Liver (tissue), 9 donors: ENCODE measurements around the gene SMIM1. TPM values are rescaled to one million over a fixed set of nuclear protein-coding genes. Genes with fewer than 3 reads are reported as not detected.
A peak's percentile ranks its signal among the peaks of the same experiment; 100 is the strongest.

Experiments used
- DNase-seq: peaks from one replicate; pipeline ENCODE4 v3.0.0-alpha.2; 2017; ENCODE audit warnings: low spot score
- H3K27ac ChIP-seq, 2 donors: one replicate each; pipeline ENCODE4 v1.7.0; 2013; ENCODE audit warnings: inconsistent platforms in 2 of 2, low read length in 2 of 2, control low read depth in 1 of 2, low read depth in 1 of 2, mild to moderate bottlenecking in 1 of 2
- H3K27me3 ChIP-seq, 4 donors: one replicate each; pipeline versions ENCODE4 v1.6.1 to v1.7.0; 2013; ENCODE audit warnings: low read length in 3 of 4, inconsistent platforms in 1 of 4, mild to moderate bottlenecking in 1 of 4, moderate library complexity in 1 of 4; ENCODE audit not compliant: control insufficient read depth in 4 of 4, insufficient read depth in 4 of 4
- H3K36me3 ChIP-seq, 4 donors: one replicate each; pipeline versions ENCODE4 v1.6.1 to v1.7.0; 2013; ENCODE audit warnings: low read length in 3 of 4, mild to moderate bottlenecking in 3 of 4, low read depth in 1 of 4, moderate library complexity in 1 of 4; ENCODE audit not compliant: control insufficient read depth in 4 of 4, insufficient read depth in 3 of 4
- H3K4me1 ChIP-seq, 4 donors: one replicate each; pipeline versions ENCODE4 v1.6.1 to v1.7.0; 2013; ENCODE audit warnings: low read length in 3 of 4, mild to moderate bottlenecking in 3 of 4, moderate library complexity in 1 of 4; ENCODE audit not compliant: control insufficient read depth in 4 of 4, insufficient read depth in 4 of 4
- H3K4me3 ChIP-seq, 3 donors: one replicate each; pipeline versions ENCODE4 v1.6.1 to v1.7.0; 2013; ENCODE audit warnings: low read length in 3 of 3, control low read depth in 1 of 3, low read depth in 1 of 3, mild to moderate bottlenecking in 1 of 3
- H3K9ac ChIP-seq, 2 donors: one replicate each; pipeline ENCODE4 v1.7.0; 2013; ENCODE audit warnings: low read length in 2 of 2, mild to moderate bottlenecking in 2 of 2, moderate library complexity in 2 of 2, control low read depth in 1 of 2, low read depth in 1 of 2
- H3K9me3 ChIP-seq, 4 donors: one replicate each; pipeline versions ENCODE4 v1.6.1 to v1.7.0; 2013; ENCODE audit warnings: low read length in 3 of 4; ENCODE audit not compliant: control insufficient read depth in 4 of 4
- ATF3 ChIP-seq: IDR thresholded peaks from 2 replicates; pipeline ENCODE4 v1.6.1; 2016; ENCODE audit warnings: antibody characterized with exemption
- EGR1 ChIP-seq, 2 donors: IDR thresholded peaks; 2 replicates each; pipeline ENCODE4 v1.6.1; 2016 to 2018; ENCODE audit warnings: antibody characterized with exemption in 2 of 2, low read depth in 2 of 2
- FOXA1 ChIP-seq: IDR thresholded peaks from 2 replicates; pipeline ENCODE4 v1.6.1; 2016; ENCODE audit warnings: antibody characterized with exemption
- FOXA2 ChIP-seq: IDR thresholded peaks from 2 replicates; pipeline ENCODE4 v1.6.1; 2016; ENCODE audit warnings: antibody characterized with exemption
- GABPA ChIP-seq, 2 donors: IDR thresholded peaks in 1 of 2; conservative IDR thresholded peaks in 1 of 2; 2 replicates each; pipeline ENCODE4 v1.6.1; 2016; ENCODE audit warnings: antibody characterized with exemption in 2 of 2, mild to moderate bottlenecking in 1 of 2, moderate library complexity in 1 of 2
- HNF4A ChIP-seq, 2 donors: conservative IDR thresholded peaks; 2 replicates each; pipeline ENCODE4 v1.6.1; 2016; ENCODE audit warnings: antibody characterized with exemption in 2 of 2, mild to moderate bottlenecking in 2 of 2
- HNF4G ChIP-seq: IDR thresholded peaks from 2 replicates; pipeline ENCODE4 v1.6.1; 2016; ENCODE audit warnings: antibody characterized with exemption
- JUND ChIP-seq, 2 donors: IDR thresholded peaks; 2 replicates each; pipeline ENCODE4 v1.6.1; 2016; ENCODE audit warnings: antibody characterized with exemption in 2 of 2
- NR2F2 ChIP-seq: IDR thresholded peaks from 2 replicates; pipeline ENCODE4 v1.6.1; 2016; ENCODE audit warnings: antibody characterized with exemption
- RAD21 ChIP-seq, 2 donors: IDR thresholded peaks; 2 replicates each; pipeline ENCODE4 v1.6.1; 2016; ENCODE audit warnings: antibody characterized with exemption in 2 of 2, mild to moderate bottlenecking in 2 of 2
- REST ChIP-seq: IDR thresholded peaks from 2 replicates; pipeline ENCODE4 v1.6.1; 2016; ENCODE audit warnings: antibody characterized with exemption, mild to moderate bottlenecking
- RXRA ChIP-seq, 2 donors: IDR thresholded peaks; 2 replicates each; pipeline ENCODE4 v1.6.1; 2017 to 2018; ENCODE audit warnings: antibody characterized with exemption in 2 of 2, mild to moderate bottlenecking in 1 of 2
- SP1 ChIP-seq: IDR thresholded peaks from 2 replicates; pipeline ENCODE4 v1.6.1; 2018; ENCODE audit warnings: antibody characterized with exemption, mild to moderate bottlenecking
- TAF1 ChIP-seq: conservative IDR thresholded peaks from 2 replicates; pipeline ENCODE4 v1.6.1; 2016; ENCODE audit warnings: antibody characterized with exemption, mild to moderate bottlenecking
- YY1 ChIP-seq: IDR thresholded peaks from 2 replicates; pipeline ENCODE4 v1.6.1; 2016; ENCODE audit warnings: antibody characterized with exemption, mild to moderate bottlenecking
- ZBTB33 ChIP-seq: IDR thresholded peaks from 2 replicates; pipeline ENCODE4 v1.6.1; 2016; ENCODE audit warnings: antibody characterized with exemption
- WGBS: extraction: QIAGEN DNeasy Blood & Tissue Kit; methylation state at CpG from one replicate; pipeline ENCODE4 v1.1.7; 2013; 5-methylcytosine and 5-hydroxymethylcytosine counted together
- polyA plus RNA-seq, 2 donors: library from polyadenylated mRNA; stranded (reverse) in 1 of 2; unstranded in 1 of 2; fragments of 200-250 nt in 1 of 2; fragments of >200 nt in 1 of 2; fragmentation: Nextera tagmentation in 1 of 2; extraction: Ambion mirVana in 1 of 2; gene quantifications; one replicate each; pipeline versions ENCODE4 v1.2.1 to v1.2.3, GENCODE V29; 2013 to 2015
- total RNA-seq, 2 donors: library from RNA; depleted of rRNA; stranded (reverse); fragments of >200 nt; gene quantifications; one replicate each; pipeline ENCODE4 v1.2.3, GENCODE V29; 2014
- TF ChIP-seq, protein P1 (sequence below): fragments of 150-350 bp; IDR thresholded peaks from 2 replicates; pipeline ENCODE4 v1.5.1; 2017; ENCODE audit warnings: improper control_type of control experiment, low read depth, low read length; ENCODE audit not compliant: missing input control
- donor health status: healthy.
- donor health status: healthy.
- donor health status: healthy.
- donor health status: healthy.
- donor health status: healthy.

The SMIM1 gene
- total and polyA plus RNA-seq, 4 donors: 1.8 to 82.9 (median 10.3) TPM

GRCh38 chr1:3746830-3747521 lies 25.6 kb upstream of the SMIM1 start:
- H3K4me3 ChIP-seq: peak overlapping the region; percentile 80 to 85 (median 85)
- TF ChIP-seq NR2F2: no peak
- no peak for TF ChIP-seq SP1
- TF ChIP-seq HNF4G: no peak
- peak; percentile 73 to 93 for TF ChIP-seq GABPA (IDR thresholded peaks at IDR 0.05 in 1 of 2, conservative IDR thresholded peaks at IDR 0.05 in 1 of 2)
- TF ChIP-seq RAD21 (IDR thresholded peaks at IDR 0.05): no peak
- no peak for TF ChIP-seq EGR1 (IDR thresholded peaks at IDR 0.05; ENCODE audit: low read depth in 2 of 2)
- peak in 1 of 2 donors; percentile 38 for TF ChIP-seq HNF4A (conservative IDR thresholded peaks at IDR 0.05)
- peaks cover 4 to 29% (median 14%) of the 10 kb centered on the region in 4 donors for H3K4me1 ChIP-seq
- no peaks in the 10 kb centered on the region for H3K27me3 ChIP-seq
- peak overlapping the region in 1 of 2 donors; percentile 74 for H3K9ac ChIP-seq
- H3K9me3 ChIP-seq: no peaks in the 10 kb centered on the region
- H3K36me3 ChIP-seq: peaks cover 0 to 10% (median 4%) of the 10 kb centered on the region in 4 donors
- WGBS: 2% methylated on average over 73 of the region's 73 CpGs
- DNase-seq: peak; percentile 91
- H3K27ac ChIP-seq: peak overlapping the region in 1 of 2 donors; percentile 3

- H3K27me3 ChIP-seq: no peaks in the 10 kb centered on the region
- no peak for DNase-seq
- 46% methylated on average over 6 of the region's 6 CpGs for WGBS
- H3K9ac ChIP-seq: no peak overlapping the region
- H3K9me3 ChIP-seq: no peaks in the 10 kb centered on the region
- no peak for TF ChIP-seq ZBTB33
- no peak for TF ChIP-seq TAF1
- TF ChIP-seq ATF3: no peak
- no peak for TF ChIP-seq REST
- TF ChIP-seq GABPA (IDR thresholded peaks at IDR 0.05 in 1 of 2, conservative IDR thresholded peaks at IDR 0.05 in 1 of 2): no peak
- TF ChIP-seq RXRA (IDR thresholded peaks at IDR 0.05): no peak
- TF ChIP-seq HNF4G: no peak
- no peak for TF ChIP-seq YY1
- TF ChIP-seq FOXA1: no peak
- no peak for TF ChIP-seq JUND (IDR thresholded peaks at IDR 0.05)
- TF ChIP-seq SP1: no peak
- no peak for TF ChIP-seq FOXA2
- no peak for TF ChIP-seq RAD21 (IDR thresholded peaks at IDR 0.05)
- no peak for TF ChIP-seq NR2F2
- TF ChIP-seq, protein P1, sequence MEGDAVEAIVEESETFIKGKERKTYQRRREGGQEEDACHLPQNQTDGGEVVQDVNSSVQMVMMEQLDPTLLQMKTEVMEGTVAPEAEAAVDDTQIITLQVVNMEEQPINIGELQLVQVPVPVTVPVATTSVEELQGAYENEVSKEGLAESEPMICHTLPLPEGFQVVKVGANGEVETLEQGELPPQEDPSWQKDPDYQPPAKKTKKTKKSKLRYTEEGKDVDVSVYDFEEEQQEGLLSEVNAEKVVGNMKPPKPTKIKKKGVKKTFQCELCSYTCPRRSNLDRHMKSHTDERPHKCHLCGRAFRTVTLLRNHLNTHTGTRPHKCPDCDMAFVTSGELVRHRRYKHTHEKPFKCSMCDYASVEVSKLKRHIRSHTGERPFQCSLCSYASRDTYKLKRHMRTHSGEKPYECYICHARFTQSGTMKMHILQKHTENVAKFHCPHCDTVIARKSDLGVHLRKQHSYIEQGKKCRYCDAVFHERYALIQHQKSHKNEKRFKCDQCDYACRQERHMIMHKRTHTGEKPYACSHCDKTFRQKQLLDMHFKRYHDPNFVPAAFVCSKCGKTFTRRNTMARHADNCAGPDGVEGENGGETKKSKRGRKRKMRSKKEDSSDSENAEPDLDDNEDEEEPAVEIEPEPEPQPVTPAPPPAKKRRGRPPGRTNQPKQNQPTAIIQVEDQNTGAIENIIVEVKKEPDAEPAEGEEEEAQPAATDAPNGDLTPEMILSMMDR: no peak
- no peak overlapping the region for H3K27ac ChIP-seq
- H3K4me1 ChIP-seq: peaks cover 4 to 29% (median 14%) of the 10 kb centered on the region in 4 donors
- H3K4me3 ChIP-seq: peak overlapping the region in 2 of 3 donors; percentile 80 to 85
- H3K36me3 ChIP-seq: peaks cover 0 to 6% (median 2%) of the 10 kb centered on the region in 4 donors
Measured at GRCh38 chr1:3747522-3747848, 25.1 kb upstream of the SMIM1 start.
